ENCODE results near the gene ROR2.

Gene ROR2

GRCh38 chr9:91710158-91710557 is 239.9 kb downstream of the ROR2 start:
- no peak for DNase-seq

- DNase-seq, result no peak
Measured at GRCh38 chr9:91705386-91705785, 244.6 kb downstream of the ROR2 start.

GRCh38 chr9:91700475-91700874 is 249.6 kb downstream of the ROR2 start:
- DNase-seq, result no peak

- DNase-seq, result no peak
Measured at GRCh38 chr9:91698266-91698665, 251.8 kb downstream of the ROR2 start.

- DNase-seq, result no peak
Measured at GRCh38 chr9:91697201-91697600, 252.8 kb downstream of the ROR2 start.

GRCh38 chr9:91694081-91694870 is 255.8 kb downstream of the ROR2 start:
- DNase-seq, result no peak

- DNase-seq, result no peak
Measured at GRCh38 chr9:91693226-91693625, 256.8 kb downstream of the ROR2 start.

- DNase-seq, result no peak
Measured at GRCh38 chr9:91690540-91691249, 259.3 kb downstream of the ROR2 start.

GRCh38 chr9:91689006-91689405 is 261.0 kb downstream of the ROR2 start:
- no peak for DNase-seq

GRCh38 chr9:91683269-91683668 is 266.8 kb downstream of the ROR2 start:
- no peak for DNase-seq

GRCh38 chr9:91682806-91683205 is 267.2 kb downstream of the ROR2 start:
- DNase-seq, result no peak

- peak; percentile 65 for DNase-seq
Measured at GRCh38 chr9:91681461-91682305, 268.3 kb downstream of the ROR2 start.

- no peak for DNase-seq
Measured at GRCh38 chr9:91680998-91681397, 269.0 kb downstream of the ROR2 start.

GRCh38 chr9:91680106-91680505 is 269.9 kb downstream of the ROR2 start:
- DNase-seq, result no peak

GRCh38 chr9:91678807-91679580 is 271.0 kb downstream of the ROR2 start:
- peak; percentile 51 for DNase-seq

GRCh38 chr9:91677822-91678436 is 272.1 kb downstream of the ROR2 start:
- DNase-seq, result no peak

GRCh38 chr9:91677331-91677730 is 272.7 kb downstream of the ROR2 start:
- DNase-seq, result no peak

GRCh38 chr9:91676046-91676445 is 274.0 kb downstream of the ROR2 start:
- no peak for DNase-seq

- no peak for DNase-seq
Measured at GRCh38 chr9:91664663-91665062, 285.4 kb downstream of the ROR2 start.

- no peak for DNase-seq
Measured at GRCh38 chr9:91663858-91664257, 286.2 kb downstream of the ROR2 start.

GRCh38 chr9:91661451-91661850 is 288.6 kb downstream of the ROR2 start:
- no peak for DNase-seq

GRCh38 chr9:91660521-91660920 is 289.5 kb downstream of the ROR2 start:
- DNase-seq, result no peak

All from inflammatory macrophage treated with lipopolysaccharide for 4 hours (primary cell).